ENCODE measurements around the gene CACNA1A.
"Not testable (repeated sequence)": the region's sequence is repeated elsewhere in the genome, so short reads cannot be mapped to it uniquely, and the experiment has no call there.

The CACNA1A gene

DNA sequence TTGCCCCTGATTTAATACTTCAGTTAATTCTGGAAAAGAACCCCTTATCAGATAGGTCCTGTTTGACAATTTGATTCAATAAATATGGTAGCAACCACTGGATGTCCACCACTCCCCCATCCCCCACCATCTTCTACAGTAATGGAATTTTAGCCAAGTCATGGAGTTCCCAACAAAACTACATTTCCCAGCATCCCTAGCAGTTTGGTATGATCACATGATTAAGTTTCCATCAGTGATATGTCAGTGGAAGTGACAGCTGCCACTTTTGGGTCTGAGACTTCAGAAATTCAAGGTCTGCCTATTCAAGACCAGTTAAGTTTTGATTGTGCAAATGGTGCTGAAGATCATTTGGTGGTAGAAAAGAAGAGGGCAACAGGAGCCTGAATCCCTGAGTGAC is 85.5 kb downstream of the CACNA1A start:
- DNase-seq, result no peak

DNA sequence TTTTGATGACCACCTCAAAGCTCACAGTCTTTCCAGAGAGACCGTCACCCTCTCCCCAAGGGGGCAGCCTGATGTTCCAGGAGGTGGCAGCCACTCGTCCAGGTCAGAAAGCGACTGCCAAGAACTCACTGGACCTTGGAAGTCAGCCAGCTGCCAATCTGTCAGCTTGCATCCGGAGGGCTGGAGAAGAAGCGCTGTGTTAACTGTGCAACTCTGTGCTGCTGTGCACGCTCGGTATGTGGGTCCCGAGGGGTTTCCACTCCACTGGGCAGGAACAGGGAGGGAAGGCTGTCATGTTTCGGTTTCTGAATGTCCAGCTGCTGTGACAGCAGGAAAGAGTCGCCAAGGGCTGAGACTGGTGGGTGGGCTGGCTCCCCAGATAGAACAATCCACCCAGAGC is 89.2 kb downstream of the CACNA1A start:
- DNase-seq, result no peak

- no peak for DNase-seq
These were observed 94.4 kb downstream of the CACNA1A start for GRCh38 chr19:13411899-13412298.

DNA sequence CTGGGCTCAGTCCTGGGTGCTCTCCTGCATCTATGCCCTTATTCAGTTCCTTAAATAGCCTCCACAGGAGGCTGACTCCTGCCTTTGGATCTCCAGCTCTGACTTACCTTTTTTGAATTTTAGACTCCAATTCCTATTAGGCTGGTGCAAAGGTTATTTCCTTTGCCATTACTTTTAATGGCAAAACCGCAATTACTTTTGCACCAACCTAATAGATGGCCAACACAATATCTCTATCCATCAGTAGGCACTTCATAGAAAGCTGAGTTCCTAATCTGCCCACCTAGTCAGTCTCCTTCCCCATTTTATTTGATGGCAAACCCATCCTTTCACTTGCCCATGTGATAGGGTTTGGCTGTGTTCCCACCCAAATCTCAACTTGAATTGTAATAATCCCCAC is 95.3 kb downstream of the CACNA1A start:
- no peak for DNase-seq

DNA sequence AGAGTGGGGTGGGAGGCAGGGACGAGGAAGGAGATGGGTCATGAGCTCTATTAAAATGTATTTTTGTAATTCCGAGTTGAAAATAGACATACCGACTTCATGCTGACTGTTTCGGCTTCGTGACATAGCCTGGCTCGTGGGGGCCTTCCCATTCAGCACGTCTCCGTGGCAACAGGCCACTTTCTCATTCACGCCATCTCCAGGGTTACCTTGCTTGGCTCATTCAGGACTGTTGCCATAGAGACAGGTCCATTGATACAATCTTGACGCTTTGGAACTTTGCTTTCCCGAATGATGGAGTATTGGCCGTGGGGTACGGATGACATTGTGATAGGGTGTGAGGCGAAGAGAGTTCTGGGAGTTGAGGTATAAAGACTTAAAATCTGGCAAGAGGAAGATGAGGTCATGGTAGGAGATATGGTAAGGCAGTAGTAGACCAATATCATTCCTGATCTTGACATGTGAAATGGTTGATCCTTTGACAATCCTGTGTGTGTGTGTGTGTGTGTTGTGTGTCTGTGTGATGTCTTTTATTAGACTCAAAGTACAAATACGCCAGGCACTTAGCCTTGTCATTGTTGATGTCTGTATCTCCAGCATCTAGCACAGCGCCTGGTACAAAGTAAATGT is 97.3 kb downstream of the CACNA1A start:
- no peak for DNase-seq

- no peak for DNase-seq
These were observed 102.0 kb downstream of the CACNA1A start for GRCh38 chr19:13404236-13404635.

- DNase-seq, result no peak
These were observed 104.9 kb downstream of the CACNA1A start for GRCh38 chr19:13401388-13401787.

- no peak for DNase-seq
These were observed 106.0 kb downstream of the CACNA1A start for GRCh38 chr19:13400296-13400695.

DNA sequence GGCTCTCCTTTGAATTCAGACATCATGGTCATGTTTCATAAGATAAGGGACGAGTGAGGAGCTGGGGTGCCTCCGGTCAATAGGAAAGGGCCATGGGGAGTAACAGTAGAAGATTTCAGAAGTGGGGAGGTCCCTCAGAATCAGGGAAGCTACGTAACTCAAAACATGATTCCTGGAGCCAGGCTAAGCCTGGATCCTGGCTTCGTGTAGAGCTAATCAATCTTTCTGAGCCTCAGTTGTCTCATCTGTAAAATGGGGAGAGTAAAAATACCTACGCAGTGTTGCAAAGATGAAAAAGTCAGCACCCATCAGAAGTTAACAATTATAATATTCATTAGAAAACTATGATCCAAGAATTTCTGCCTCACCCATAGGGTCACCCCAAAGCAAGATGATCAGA is 106.5 kb downstream of the CACNA1A start:
- no peak for DNase-seq

DNA sequence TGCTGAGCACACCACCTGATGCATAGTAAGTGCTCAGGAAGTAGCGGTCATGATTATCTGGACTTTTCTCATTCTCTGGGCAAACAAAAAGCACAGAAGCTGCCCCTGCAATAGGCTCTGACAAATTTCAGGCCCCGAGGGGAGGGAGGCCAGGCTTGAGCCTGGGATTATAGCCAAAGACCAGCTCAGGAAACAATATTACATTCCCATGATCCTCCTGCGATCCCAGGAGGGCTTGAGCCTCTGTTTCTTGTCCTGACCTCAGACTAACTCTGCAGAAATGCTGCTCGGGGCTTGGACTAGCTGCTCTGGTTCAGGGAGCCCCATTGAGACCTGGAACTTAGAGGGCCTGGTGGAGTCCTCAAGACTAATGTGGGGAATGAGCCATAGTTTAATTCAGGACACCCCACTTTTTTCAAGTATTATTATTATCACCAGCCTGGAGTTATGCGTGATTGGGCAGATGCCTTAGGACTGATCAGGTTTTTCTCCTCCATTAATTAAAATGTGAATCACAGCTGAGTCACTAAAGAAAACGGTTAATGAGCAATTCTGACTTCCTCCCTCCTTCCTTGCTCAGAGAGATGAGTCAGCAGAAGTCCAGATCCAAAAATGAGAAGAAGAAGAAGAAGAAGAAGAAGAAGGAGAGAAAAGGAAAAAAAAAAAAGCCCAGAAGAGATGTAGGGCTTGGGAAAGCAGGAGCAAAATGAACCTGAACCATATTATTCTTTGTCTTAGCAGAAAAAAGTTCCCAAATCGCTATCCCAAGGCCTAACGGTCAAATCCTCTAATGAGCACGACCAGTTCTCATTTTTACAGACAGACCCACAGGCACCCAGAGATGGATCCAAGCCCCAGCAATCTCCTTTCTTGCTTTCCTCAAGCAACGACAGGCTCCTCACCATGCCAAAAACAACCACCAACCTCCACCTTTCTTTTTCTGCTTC is 107.2 kb downstream of the CACNA1A start:
- DNase-seq, result peak; percentile 56

DNA sequence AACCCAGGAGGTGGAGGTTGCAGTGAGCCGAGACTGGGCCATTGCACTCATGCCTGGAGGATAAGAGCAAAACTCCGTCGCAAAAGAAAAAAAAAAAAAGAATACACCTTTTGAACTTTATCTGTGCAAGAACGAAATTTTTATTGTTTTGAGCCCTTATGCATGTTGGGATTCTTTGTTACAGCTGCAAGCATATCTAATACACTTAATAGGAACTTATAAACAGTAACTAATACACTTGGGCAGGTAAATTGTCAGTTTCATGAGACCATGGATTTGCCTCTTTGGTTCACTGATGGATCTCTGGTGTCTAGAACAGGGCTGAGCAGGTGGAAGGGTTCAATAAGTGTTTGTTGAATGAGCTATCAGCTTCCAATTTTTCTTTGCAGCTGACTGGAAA is 108.1 kb downstream of the CACNA1A start:
- no peak for DNase-seq

DNA sequence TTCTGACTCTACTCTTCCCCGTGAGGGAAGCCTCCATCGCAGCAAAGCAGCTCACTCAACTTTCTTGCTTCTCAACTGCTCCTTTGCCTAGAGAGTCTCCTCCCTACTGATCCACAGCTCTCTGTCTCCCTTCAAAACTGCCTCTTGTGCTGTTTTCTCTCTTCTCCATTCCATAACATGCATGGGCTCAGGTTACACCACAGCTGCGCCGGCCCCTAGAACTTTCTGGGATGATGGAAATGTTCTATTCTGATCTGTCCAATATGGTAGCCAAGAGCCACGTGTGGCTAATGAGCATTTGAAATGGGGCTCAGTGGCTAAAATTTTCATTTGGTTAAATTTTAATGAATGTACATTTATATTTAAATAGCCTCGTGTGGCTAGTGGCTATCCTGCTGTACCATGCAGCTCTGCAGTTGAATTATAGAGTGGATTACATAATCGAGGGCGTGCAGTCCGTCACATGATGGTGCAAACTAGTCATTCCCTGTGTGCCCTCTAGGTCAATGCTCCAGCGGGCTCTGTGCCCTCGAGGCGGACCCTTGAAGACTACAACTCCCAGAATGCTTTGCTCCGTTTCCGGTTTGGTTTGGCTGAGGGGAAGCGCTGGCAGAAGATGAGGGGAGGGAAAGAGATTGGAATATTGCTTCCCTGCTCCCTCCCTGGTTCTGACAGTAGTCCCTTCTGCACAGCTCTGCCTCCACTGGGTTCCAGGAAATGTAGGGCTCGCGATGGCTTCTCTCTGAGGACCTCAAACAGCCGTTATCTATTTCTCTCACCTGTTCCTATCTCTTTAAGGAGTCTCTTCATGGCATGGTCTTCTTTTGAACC is 109.8 kb downstream of the CACNA1A start:
- DNase-seq, result peak; percentile 81

- DNase-seq, result no peak
These were observed 123.7 kb downstream of the CACNA1A start for GRCh38 chr19:13382633-13382938.

- DNase-seq, result no peak
These were observed 124.2 kb downstream of the CACNA1A start for GRCh38 chr19:13381827-13382632.

DNA sequence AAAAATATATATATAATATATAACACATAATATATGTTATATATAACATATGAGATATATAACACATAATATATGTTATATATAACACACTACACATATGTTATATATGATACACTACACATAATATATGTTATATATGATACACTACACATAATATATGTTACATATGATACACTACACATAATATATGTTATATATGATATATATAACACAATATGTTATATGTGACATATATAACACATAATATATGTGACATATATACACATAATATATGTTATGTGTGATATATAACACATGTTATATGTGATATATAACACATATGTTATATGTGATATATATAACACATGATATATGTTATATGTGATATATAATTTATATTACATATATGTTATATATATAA is 129.7 kb downstream of the CACNA1A start:
- no peak for DNase-seq

DNA sequence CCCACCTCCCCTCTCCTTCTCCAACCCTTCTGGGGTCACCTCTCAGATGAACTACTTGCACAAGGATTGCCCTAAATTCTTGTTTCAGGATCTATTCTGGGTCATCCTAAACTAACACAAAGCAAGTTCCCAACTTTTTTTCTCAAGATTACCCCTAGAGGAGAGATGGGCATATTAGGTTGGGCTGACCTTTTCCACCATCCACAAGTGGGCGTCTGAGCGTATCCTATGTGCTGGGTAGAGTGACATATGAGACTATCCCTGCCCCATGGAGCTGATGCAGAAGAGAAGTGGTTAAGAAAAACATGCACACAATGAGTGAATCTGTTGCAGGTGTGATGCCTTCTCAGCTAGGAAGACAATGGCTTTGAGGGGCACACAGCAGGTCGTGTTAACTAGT is 132.7 kb downstream of the CACNA1A start:
- DNase-seq, result no peak

- no peak for DNase-seq
These were observed 135.3 kb downstream of the CACNA1A start for GRCh38 chr19:13370948-13371347.

- no peak for DNase-seq
These were observed 139.6 kb downstream of the CACNA1A start for GRCh38 chr19:13366529-13367143.

DNA sequence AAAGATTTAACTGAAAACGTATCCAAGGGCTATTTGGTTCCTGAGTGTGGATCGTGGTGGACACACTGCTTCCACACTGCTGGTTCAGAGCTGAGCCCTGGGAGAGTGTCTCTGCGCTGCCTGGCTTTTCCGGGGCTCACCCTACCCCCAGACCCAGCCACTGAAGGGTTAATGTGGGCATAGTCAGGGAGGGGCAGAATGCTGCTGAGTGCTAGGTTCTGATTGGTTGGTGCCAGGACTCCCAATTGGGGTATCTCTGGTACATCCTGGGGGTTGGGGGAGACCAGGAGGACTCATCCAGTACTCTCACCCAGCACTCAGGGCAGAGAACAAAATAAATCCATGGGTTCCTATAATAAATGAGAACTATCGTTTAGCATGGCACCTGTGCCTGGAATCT is 142.3 kb downstream of the CACNA1A start:
- DNase-seq, result no peak

DNA sequence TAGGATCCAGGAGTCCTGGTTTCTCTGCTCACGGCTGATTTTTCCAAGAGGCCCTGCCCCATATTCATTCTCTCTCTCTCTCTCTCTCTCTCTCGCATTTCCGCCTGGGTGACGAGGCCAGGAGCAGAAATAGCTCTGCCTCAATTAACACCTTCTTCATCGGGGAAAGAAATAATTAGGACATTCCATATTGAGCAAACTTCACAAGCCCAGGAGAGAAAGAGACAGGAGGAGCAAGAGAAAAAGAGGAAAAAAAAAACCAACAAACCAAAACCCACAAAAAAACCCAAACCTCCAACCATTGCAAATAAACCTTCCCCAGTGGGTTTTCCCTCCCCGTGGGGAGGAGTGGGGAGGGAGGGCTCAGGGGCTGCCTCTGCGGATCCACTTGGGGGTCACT is 143.0 kb downstream of the CACNA1A start:
- DNase-seq, result no peak

DNA sequence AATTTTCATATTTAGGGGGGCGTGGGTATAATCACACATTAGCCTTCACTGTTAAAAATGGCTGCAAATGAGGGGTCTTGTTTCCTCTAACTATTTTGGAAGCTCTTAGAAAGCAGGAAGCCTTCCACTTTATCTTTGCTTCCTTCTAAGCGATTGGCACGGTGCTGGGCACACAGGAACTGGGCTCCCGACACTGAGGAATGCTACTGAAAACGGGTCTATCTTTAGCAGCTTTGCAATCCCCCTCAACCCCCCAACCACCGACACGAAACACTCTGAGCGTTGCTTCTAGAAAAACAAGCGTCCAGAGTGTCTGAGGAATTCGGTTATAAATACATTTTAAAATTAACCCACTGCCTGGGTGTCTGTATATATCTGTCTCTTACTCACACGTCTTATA is 143.6 kb downstream of the CACNA1A start:
- DNase-seq, result no peak

DNA sequence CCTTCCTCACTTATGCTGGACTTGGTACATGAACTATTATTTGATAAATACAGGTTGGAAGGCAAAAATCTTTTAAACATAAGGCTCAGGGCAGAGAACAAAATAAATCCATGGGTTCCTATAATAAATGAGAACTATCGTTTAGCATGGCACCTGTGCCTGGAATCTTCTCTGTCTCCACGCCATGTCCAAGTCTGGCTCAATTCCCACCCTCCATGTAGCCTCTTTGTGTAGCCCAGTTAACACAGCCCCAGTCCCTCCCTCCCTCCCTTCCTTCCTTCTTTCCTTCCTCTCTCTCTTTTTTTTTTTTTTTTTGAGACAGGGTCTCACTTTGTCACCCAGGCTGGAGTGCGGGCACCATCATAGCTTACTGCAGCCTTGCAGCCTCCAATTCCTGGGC is 144.6 kb downstream of the CACNA1A start:
- not testable (repeated sequence) for DNase-seq
